K562 (cell line): ENCODE data around the gene FIBP. TPM values are rescaled to one million over a fixed set of nuclear protein-coding genes. Genes with fewer than 3 reads are reported as not detected.

Source experiments
- ATAC-seq: fragments of 200-7000 bp; cut with Tn5 transposase; 3 replicates; pipeline ENCODE4 v1.9.1; 2020; ENCODE audit warnings: moderate library complexity
- BruUV-seq: library from RNA; stranded (reverse); fragments of 400-500 nt; replicated peaks from 2 replicates; lab custom pipeline; 2021; lab: Mats Ljungman, UMichigan
- CTCF ChIA-PET: fragments of 300-600 bp; formaldehyde crosslinking; extraction: SDS; loops from one replicate; lab custom pipeline; 2021; ENCODE audit warnings: low intra/inter-chr PET ratio; lab: Yijun Ruan, JAX
- POLR2A ChIA-PET: fragments of 300-600, 350-650 bp; sonication (Branson Sonifier 250); formaldehyde crosslinking; extraction: SDS; loops from one replicate; lab custom pipeline; 2021; ENCODE audit warnings: antibody characterized with exemption, inconsistent platforms; lab: Yijun Ruan, JAX
- DNase-seq, 4 experiments: peaks; one replicate each; pipeline versions ENCODE4 v3.0.0 to v3.0.0-alpha.2; 2011 to 2018; ENCODE audit warnings: low spot score in 3 of 4, mixed read lengths in 3 of 4; ENCODE audit errors: extremely low read depth in 1 of 4
- FAIRE-seq: peaks from 2 replicates; lab custom pipeline; 2011; peaks lifted over from hg19 to GRCh38; lab: Jason Lieb, UNC
- H2AFZ ChIP-seq: 2 replicates; pipeline ENCODE4 v1.6.0; 2011; ENCODE audit warnings: low read depth, low read length, control low read depth, inconsistent platforms
- H3K27ac ChIP-seq: fragments of 200-600 bp; 3 replicates; pipeline ENCODE4 v1.8.0; 2011; ENCODE audit warnings: low read depth, mild to moderate bottlenecking, control low read depth, inconsistent platforms, low read length, moderate library complexity, mixed read lengths; ENCODE audit errors: extremely low read depth
- H3K27me3 ChIP-seq, 2 experiments: fragments of 300-600 bp in 1 of 2; 2 replicates in 1 of 2; 3 replicates in 1 of 2; pipeline versions ENCODE4 v1.6.0 to v1.8.0; 2011; ENCODE audit warnings: inconsistent platforms in 2 of 2, low read length in 2 of 2, mild to moderate bottlenecking in 1 of 2, mixed read lengths in 1 of 2, moderate library complexity in 1 of 2; ENCODE audit not compliant: control insufficient read depth in 2 of 2, insufficient read depth in 2 of 2
- H3K36me3 ChIP-seq: fragments of 300-600 bp; 3 replicates; pipeline ENCODE4 v1.8.0; 2011; ENCODE audit warnings: mild to moderate bottlenecking, low read length, inconsistent platforms; ENCODE audit not compliant: control insufficient read depth, insufficient read depth
- H3K4me1 ChIP-seq, 2 experiments: fragments of 200-600 bp in 1 of 2; replicated peaks in 1 of 2; 2 replicates in 1 of 2; 3 replicates in 1 of 2; pipeline versions ENCODE4 v1.5.1 to v1.8.0; 2011; ENCODE audit warnings: inconsistent platforms in 2 of 2, low read length in 2 of 2, mild to moderate bottlenecking in 1 of 2, mixed read lengths in 1 of 2, moderate library complexity in 1 of 2; ENCODE audit not compliant: control insufficient read depth in 2 of 2, insufficient read depth in 2 of 2
- H3K4me2 ChIP-seq: 2 replicates; pipeline ENCODE4 v1.6.1; 2011; ENCODE audit warnings: low read length, control low read depth, inconsistent platforms, mixed read lengths; ENCODE audit not compliant: insufficient read depth
- H3K4me3 ChIP-seq: fragments of 200-600 bp; sonication (generic), shearing (Covaris generic); 2 replicates; pipeline ENCODE4 v1.5.1; 2016; ENCODE audit warnings: control low read depth, inconsistent platforms
- H3K79me2 ChIP-seq: fragments of 200-600 bp; 3 replicates; pipeline ENCODE4 v1.8.0; 2011; ENCODE audit warnings: low read length, inconsistent platforms; ENCODE audit not compliant: control insufficient read depth, insufficient read depth
- H3K9ac ChIP-seq, 2 experiments: 2 replicates each; pipeline versions ENCODE4 v1.6.0 to v1.6.1; 2011; ENCODE audit warnings: low read depth in 2 of 2, low read length in 2 of 2, control low read depth in 1 of 2, inconsistent platforms in 1 of 2, mild to moderate bottlenecking in 1 of 2, mixed read lengths in 1 of 2; ENCODE audit not compliant: insufficient read depth in 1 of 2
- H3K9me1 ChIP-seq: one replicate; pipeline ENCODE4 v1.6.0; 2011; ENCODE audit warnings: inconsistent platforms, mild to moderate bottlenecking, low read length, moderate library complexity; ENCODE audit not compliant: control insufficient read depth, insufficient read depth
- H3K9me3 ChIP-seq: replicated peaks from 2 replicates; pipeline ENCODE4 v1.5.1; 2011; ENCODE audit warnings: low read depth, low read length, inconsistent platforms; ENCODE audit not compliant: control insufficient read depth, insufficient read depth
- H4K20me1 ChIP-seq: replicated peaks from 2 replicates; pipeline ENCODE4 v1.6.1; 2011; ENCODE audit warnings: low read length, inconsistent platforms, mixed read lengths; ENCODE audit not compliant: control insufficient read depth, insufficient read depth
- HDGF ChIP-seq: fragments of 450-650 bp; IDR thresholded peaks from 2 replicates; pipeline ENCODE4 v1.6.1; 2016
- NR2C1 ChIP-seq, 2 experiments: fragments of 450-650 bp; IDR thresholded peaks; 2 replicates each; pipeline ENCODE4 v1.6.1; 2017; ENCODE audit warnings: mild to moderate bottlenecking in 2 of 2, antibody characterized with exemption in 1 of 2, inconsistent platforms in 1 of 2, missing compliant biosample characterization in 1 of 2, missing genetic modification characterization in 1 of 2
- NR2C2 ChIP-seq, 2 experiments: fragments of 200-800 bp in 1 of 2; sonication (Bioruptor generic) in 1 of 2; sonication (generic) in 1 of 2; formaldehyde crosslinking in 1 of 2; IDR thresholded peaks; 2 replicates each; pipeline versions ENCODE4 v1.6.1 to v1.8.0; 2016 to 2022; ENCODE audit warnings: mild to moderate bottlenecking in 1 of 2, missing compliant biosample characterization in 1 of 2, missing genetic modification characterization in 1 of 2, missing genetic modification reagents in 1 of 2
- POLR2G ChIP-seq: fragments of 200-400 bp; formaldehyde crosslinking; IDR thresholded peaks from 2 replicates; pipeline ENCODE4 v1.6.1; 2017; ENCODE audit warnings: low read depth, mild to moderate bottlenecking, antibody characterized with exemption, low read length, moderate library complexity
- RBFOX2 ChIP-seq: fragments of 200-400 bp; formaldehyde crosslinking; IDR thresholded peaks from 2 replicates; pipeline ENCODE4 v1.6.1; 2017; ENCODE audit warnings: low read depth, mild to moderate bottlenecking, low read length, moderate library complexity
- WGBS: fragments of 100-300 bp; shearing (Covaris generic); methylation state at CpG from one replicate; pipeline ENCODE4 v1.1.6; 2016; ENCODE audit warnings: low coverage, mixed read lengths; ENCODE audit not compliant: insufficient coverage; ENCODE audit errors: missing lambda C conversion rate; 5-methylcytosine and 5-hydroxymethylcytosine counted together
- in situ Hi-C: fragments of 300-500 bp; cut with MboI; formaldehyde crosslinking; loops from 4 replicates; pipeline ENCODE4 v1.15.0; 2018; ENCODE audit warnings: inconsistent platforms, mixed read lengths
- intact Hi-C: fragments of 100-400 bp; cut with micrococcal nuclease; formaldehyde crosslinking; loops from 2 replicates; pipeline ENCODE4 v1.14.2; 2022
- polyA plus RNA-seq, 8 experiments: library from polyadenylated mRNA; depleted of rRNA in 4 of 8; stranded (reverse) in 5 of 8; unstranded in 3 of 8; fragments of >200 nt; fragmentation: Nextera tagmentation in 2 of 8; fragmentation: Illumina TruSeq in 1 of 8; extraction: Ambion mirVana in 2 of 8; extraction: Trizol in 1 of 8; gene quantifications; 2 replicates each; pipeline versions ENCODE4 v1.2.1 to v1.2.3, GENCODE V29; 2011 to 2014; ENCODE audit warnings: inconsistent platforms in 1 of 8, missing spikeins in 1 of 8
- total RNA-seq, 7 experiments: library from RNA; depleted of rRNA in 6 of 7; stranded (reverse); fragments of >200 nt in 6 of 7; fragmentation: Illumina TruSeq in 2 of 7; extraction: Trizol in 2 of 7; gene quantifications; 2 replicates each; pipeline versions ENCODE4 v1.2.1 to v1.2.3, GENCODE V29; 2011 to 2021; ENCODE audit warnings: low replicate concordance in 1 of 7
- TF ChIP-seq, protein P1 (sequence below), 2 experiments: fragments of 450-650 bp in 1 of 2; IDR thresholded peaks; 2 replicates each; pipeline ENCODE4 v1.6.1; 2011 to 2017; ENCODE audit warnings: low read depth in 2 of 2, antibody characterized with exemption in 1 of 2, borderline replicate concordance in 1 of 2, low read length in 1 of 2, mild to moderate bottlenecking in 1 of 2, mixed read lengths in 1 of 2; ENCODE audit not compliant: control insufficient read depth in 1 of 2
- TF ChIP-seq, protein P2 (sequence below): fragments of 250-450 bp; sonication (Bioruptor Pico); IDR thresholded peaks from 2 replicates; pipeline ENCODE4 v1.8.0; 2022; ENCODE audit warnings: moderate library complexity, mild to moderate bottlenecking, inconsistent platforms

Gene FIBP
- total and polyA plus RNA-seq, 9 of the 15 experiments (the other 6 are each of a cell fraction or from before 2014, with no cell fraction given): 41.2 to 79.2 (median 48.6) TPM

DNA sequence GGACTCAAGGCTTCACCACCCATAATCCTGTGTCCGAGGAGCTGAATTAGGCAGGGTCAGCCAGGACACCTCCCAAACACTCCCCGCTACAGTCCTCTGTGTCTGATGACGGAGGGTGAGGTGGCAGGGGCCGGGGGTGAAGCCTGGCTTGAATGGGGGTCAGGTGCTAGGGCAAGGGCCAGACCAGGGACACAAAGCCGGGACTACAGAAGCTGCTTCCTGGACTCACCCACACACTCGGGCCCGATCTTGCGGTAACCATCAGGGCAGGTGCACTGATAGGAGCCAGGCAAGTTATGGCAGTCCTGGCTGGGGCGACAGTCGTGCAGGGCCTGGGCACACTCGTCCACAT, 18.0 kb downstream of the FIBP start:
- Histone ChIP-seq H3K9me1 (no peaks in the 10 kb centered on the region), H3K36me3 (peaks cover 29% of the 10 kb centered on the region; the same call in 2 of the 3 replicates), H4K20me1 (no peaks in the 10 kb centered on the region), H3K4me3 (no peak overlapping the region), H3K27me3 (no peaks in the 10 kb centered on the region), H3K4me2 (no peak overlapping the region), H3K4me1 (peaks cover 23 to 67% of the 10 kb centered on the region in 2 experiments), H3K9me3 (no peaks in the 10 kb centered on the region), H2AFZ (no peak overlapping the region), H3K27ac (no peak overlapping the region; the same call in 2 of the 3 replicates), H3K9ac (peak overlapping the region in 1 of 2 experiments; percentile 81; a peak in 2 of 4 replicates), H3K79me2 (no peaks in the 10 kb centered on the region)
- FAIRE-seq (no peak), ATAC-seq (no peak), DNase-seq (no peak)
- WGBS: 65% methylated on average over 10 of the region's 11 CpGs
- CTCF ChIA-PET: no interaction called here
- no TSS peak for BruUV-seq
- TF ChIP-seq RBFOX2: 0 out of 2 replicates have a peak, but pooled peaks have one; percentile 23
- TF ChIP-seq HDGF: no peak
- TF ChIP-seq, protein P1, sequence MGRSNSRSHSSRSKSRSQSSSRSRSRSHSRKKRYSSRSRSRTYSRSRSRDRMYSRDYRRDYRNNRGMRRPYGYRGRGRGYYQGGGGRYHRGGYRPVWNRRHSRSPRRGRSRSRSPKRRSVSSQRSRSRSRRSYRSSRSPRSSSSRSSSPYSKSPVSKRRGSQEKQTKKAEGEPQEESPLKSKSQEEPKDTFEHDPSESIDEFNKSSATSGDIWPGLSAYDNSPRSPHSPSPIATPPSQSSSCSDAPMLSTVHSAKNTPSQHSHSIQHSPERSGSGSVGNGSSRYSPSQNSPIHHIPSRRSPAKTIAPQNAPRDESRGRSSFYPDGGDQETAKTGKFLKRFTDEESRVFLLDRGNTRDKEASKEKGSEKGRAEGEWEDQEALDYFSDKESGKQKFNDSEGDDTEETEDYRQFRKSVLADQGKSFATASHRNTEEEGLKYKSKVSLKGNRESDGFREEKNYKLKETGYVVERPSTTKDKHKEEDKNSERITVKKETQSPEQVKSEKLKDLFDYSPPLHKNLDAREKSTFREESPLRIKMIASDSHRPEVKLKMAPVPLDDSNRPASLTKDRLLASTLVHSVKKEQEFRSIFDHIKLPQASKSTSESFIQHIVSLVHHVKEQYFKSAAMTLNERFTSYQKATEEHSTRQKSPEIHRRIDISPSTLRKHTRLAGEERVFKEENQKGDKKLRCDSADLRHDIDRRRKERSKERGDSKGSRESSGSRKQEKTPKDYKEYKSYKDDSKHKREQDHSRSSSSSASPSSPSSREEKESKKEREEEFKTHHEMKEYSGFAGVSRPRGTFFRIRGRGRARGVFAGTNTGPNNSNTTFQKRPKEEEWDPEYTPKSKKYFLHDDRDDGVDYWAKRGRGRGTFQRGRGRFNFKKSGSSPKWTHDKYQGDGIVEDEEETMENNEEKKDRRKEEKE (IDR thresholded peaks at IDR 0.05; ENCODE audit: borderline replicate concordance in 1 of 2, control insufficient read depth in 1 of 2, low read depth in 2 of 2, low read length in 1 of 2): no peak
- TF ChIP-seq POLR2G: peak; percentile 53
- TF ChIP-seq NR2C1 (IDR thresholded peaks at IDR 0.05): 0 out of 2 replicates have a peak, but pooled peaks have one; percentile 6
- no peak for TF ChIP-seq NR2C1 (tag; IDR thresholded peaks at IDR 0.05)
- no peak for TF ChIP-seq NR2C2 (CRISPR knock-in tag; IDR thresholded peaks at IDR 0.05)
- 0 out of 2 replicates have a peak, but pooled peaks have one; percentile 45 for TF ChIP-seq NR2C2 (tag; IDR thresholded peaks at IDR 0.05)
- TF ChIP-seq, protein P2, sequence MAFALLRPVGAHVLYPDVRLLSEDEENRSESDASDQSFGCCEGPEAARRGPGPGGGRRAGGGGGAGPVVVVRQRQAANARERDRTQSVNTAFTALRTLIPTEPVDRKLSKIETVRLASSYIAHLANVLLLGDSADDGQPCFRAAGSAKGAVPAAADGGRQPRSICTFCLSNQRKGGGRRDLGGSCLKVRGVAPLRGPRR: no peak
- intact Hi-C loops (no loop called here), in situ Hi-C loops (no loop called here)
- POLR2A ChIA-PET: interaction anchor here (0.8 to 8.2 kb wide), 6 partner anchors 11 to 43 kb away, joined by 3 to 151 read pairs (median 8); partner anchors contain the start of genes CCDC85B, CFL1, CTSW and FIBP
